Cardiac fibroblast (primary cell): ENCODE measurements around the gene RAB40B.

Source experiments
- DNase-seq, 2 donors: peaks; one replicate each; pipeline versions ENCODE4 v3.0.0 to v3.0.0-alpha.2; 2010; ENCODE audit warnings: low read depth in 2 of 2
- H3K4me3 ChIP-seq, 2 donors: replicated peaks in 1 of 2; 1 replicate in 1 of 2; 2 replicates in 1 of 2; pipeline ENCODE4 v1.5.1; 2011; ENCODE audit warnings: low read depth in 2 of 2, low read length in 2 of 2, mild to moderate bottlenecking in 2 of 2, moderate library complexity in 1 of 2
- TF ChIP-seq, protein P1 (sequence below): IDR thresholded peaks from one replicate; pipeline ENCODE4 v1.5.1; 2011; ENCODE audit warnings: low read depth, mild to moderate bottlenecking, low read length, inconsistent platforms

RAB40B gene

DNA sequence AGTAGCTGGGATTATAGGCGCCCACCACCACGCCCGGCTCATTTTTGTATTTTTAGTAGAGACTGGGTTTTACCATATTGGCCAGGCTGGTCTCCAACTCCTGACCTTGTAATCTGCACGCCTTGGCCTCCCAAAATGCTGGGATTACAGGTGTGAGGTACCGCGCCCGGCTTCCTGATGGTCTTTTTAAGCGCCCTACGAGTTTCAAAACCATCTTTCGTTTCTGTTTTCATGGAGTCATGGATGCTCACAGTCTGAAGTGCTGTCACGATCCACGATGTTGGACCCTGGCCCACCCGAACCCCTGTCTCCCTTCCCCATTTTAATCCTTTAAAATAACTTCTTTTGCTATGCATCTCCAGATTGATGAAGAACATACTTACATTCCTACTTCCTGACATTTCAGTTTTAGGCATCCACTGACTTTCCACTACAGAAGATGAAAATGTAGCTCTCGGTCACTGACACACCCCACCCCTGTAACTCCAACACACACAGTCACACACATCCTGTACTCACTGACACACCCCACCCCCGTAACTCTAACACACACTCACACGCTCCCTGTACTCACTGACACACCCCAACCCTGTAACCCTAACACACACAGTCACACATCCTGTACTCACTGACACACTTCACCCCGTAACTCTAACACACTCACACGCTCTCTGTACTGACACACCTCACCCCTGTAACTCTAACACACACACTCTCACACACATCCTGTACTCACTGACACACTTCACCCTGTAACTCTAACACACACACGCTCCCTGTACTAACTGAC lies 27.6 kb downstream of the RAB40B start:
- no peak for DNase-seq
- TF ChIP-seq, protein P1, sequence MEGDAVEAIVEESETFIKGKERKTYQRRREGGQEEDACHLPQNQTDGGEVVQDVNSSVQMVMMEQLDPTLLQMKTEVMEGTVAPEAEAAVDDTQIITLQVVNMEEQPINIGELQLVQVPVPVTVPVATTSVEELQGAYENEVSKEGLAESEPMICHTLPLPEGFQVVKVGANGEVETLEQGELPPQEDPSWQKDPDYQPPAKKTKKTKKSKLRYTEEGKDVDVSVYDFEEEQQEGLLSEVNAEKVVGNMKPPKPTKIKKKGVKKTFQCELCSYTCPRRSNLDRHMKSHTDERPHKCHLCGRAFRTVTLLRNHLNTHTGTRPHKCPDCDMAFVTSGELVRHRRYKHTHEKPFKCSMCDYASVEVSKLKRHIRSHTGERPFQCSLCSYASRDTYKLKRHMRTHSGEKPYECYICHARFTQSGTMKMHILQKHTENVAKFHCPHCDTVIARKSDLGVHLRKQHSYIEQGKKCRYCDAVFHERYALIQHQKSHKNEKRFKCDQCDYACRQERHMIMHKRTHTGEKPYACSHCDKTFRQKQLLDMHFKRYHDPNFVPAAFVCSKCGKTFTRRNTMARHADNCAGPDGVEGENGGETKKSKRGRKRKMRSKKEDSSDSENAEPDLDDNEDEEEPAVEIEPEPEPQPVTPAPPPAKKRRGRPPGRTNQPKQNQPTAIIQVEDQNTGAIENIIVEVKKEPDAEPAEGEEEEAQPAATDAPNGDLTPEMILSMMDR, result no peak
- no peak overlapping the region for H3K4me3 ChIP-seq

DNA sequence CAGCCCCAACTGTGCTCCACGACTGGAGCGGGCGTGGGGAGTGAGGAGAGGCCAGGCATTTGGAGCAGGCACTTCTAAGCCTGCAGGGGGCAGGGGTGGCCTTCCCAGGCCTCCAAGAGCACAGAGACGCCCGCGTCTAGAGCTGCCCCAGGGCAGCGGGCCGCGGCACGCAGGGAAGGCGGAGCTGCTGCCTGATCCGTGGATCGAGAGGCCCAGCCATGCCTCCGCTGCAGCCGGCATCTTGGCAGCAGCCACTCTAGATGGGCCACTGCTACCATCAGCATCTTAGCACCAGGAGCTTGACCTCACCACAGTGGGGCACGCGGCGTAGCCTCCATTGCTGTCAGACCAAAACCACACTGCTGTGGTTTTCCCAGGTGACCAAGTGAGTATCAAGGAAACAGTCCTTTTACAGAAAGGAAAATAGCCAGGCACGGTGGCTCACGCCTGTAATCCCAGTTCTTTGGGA lies 29.8 kb downstream of the RAB40B start:
- TF ChIP-seq, protein P1, result no peak
- peak in 1 of 2 donors; percentile 53 for DNase-seq
- H3K4me3 ChIP-seq, result no peak overlapping the region

DNA sequence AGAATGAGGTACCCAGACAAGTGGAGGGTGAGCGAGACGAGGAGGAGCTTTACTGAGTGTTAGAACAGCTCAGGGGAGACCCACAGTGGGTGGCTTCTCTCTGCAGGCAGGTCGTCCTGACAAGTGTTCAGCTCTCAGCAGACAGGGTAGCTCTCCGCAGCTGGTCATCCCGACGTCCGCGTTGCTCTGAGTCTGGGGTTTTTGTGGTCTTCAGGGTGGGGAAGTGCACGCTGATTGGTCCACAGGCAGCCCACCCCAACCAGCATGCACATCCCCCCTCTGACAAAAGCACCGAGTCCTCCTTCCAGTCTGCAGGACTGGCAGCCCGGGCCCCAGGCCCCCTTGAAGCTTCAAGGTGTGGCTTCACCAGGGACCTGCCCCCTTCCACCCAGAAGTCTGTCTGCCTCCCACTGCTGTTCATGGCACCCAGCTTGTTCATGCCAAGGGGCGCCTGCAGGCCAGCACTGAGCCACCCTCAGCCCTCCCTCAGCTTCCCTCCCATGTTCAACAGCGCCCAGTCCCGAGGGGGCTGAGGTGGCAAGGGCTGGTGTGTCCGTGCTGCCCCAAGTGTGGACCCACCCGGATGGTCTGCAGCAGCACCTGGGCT lies 30.4 kb downstream of the RAB40B start:
- DNase-seq, result no peak
- no peak overlapping the region for H3K4me3 ChIP-seq
- TF ChIP-seq, protein P1, result no peak

DNA sequence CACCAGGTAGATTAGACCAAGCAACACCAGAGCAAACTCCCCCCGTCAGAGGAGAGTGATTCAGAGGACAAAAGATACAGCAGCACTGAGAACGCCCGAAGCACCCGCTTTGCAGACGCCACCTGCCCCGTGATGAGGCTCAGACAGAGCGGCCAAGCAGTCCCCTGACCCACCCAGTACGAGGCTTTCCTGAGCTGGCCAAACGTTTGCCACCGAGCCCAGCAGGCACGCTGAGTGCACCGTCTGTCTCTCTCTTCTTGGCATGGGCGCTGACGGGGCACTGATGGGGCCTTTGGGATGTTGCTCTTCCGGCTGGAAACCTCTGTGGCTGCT lies 30.9 kb downstream of the RAB40B start:
- no peak for DNase-seq
- TF ChIP-seq, protein P1, result no peak
- no peak overlapping the region for H3K4me3 ChIP-seq

DNA sequence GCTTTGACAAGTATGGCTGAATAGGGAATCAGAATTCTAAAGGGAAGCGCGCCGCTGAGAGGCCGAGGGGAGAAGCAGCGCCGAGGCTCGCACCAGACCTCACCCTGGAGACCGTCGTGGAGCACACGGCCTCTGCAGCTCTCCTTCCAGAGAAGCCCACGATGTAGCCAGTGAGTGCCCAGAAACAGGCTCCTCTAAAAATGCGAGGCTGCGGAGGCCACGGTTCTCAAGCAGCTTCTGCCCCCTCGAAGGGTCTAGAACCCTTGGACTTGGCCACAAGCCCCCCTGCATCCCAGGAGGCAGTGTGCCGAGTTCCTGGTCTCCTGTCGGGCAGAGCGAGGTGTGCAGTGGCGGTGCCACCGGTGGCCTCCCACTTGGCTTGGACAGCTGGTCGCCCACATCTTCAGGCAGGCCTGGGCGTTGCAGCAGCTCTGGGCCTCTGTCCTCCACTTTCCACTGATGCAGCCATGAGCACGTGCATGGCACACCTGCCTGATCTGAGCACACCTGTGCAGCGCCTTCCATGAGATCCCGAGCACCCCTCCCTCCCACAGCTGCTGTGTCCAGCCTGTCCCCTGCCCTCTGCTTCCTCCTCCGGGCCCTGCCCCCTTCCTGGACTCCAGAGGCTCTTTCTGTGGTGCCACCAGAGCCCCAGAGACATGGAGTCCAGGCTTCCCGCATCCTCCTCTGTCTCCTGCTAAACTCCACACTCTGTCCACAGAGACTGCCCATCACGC lies 31.4 kb downstream of the RAB40B start:
- TF ChIP-seq, protein P1, result no peak
- H3K4me3 ChIP-seq, result no peak overlapping the region
- no peak for DNase-seq

DNA sequence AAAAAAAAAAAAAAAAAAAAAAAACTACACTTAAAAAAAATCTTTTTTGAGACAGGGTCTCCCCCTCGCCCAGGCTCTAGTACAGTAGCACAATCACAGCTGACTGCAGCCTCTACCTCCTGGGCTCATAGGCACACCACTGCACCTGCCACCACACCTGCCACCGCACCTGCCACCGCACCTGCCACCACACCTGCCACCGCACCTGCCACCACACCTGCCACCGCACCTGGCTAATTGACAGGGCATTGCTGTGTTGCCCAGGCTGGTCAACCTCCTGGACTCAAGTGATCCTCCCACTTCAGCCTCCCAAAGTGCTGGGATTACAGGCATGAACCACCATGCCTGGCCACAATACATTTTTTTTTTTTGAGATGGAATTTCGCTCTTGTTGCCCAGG lies 32.6 kb downstream of the RAB40B start:
- TF ChIP-seq, protein P1, result no peak
- no peak overlapping the region for H3K4me3 ChIP-seq
- no peak for DNase-seq
